K562 (cell line): ENCODE results near the gene INTS1. TPM values are rescaled to one million over a fixed set of nuclear protein-coding genes. Genes with fewer than 3 reads are reported as not detected.

Experiments used
- ATAC-seq: fragments of 200-7000 bp; cut with Tn5 transposase; 3 replicates; pipeline ENCODE4 v1.9.1; 2020; ENCODE audit warnings: moderate library complexity
- BruUV-seq: library from RNA; stranded (reverse); fragments of 400-500 nt; replicated peaks from 2 replicates; lab custom pipeline; 2021; lab: Mats Ljungman, UMichigan
- CTCF ChIA-PET: fragments of 300-600 bp; formaldehyde crosslinking; extraction: SDS; loops from one replicate; lab custom pipeline; 2021; ENCODE audit warnings: low intra/inter-chr PET ratio; lab: Yijun Ruan, JAX
- POLR2A ChIA-PET: fragments of 300-600, 350-650 bp; sonication (Branson Sonifier 250); formaldehyde crosslinking; extraction: SDS; loops from one replicate; lab custom pipeline; 2021; ENCODE audit warnings: antibody characterized with exemption, inconsistent platforms; lab: Yijun Ruan, JAX
- DNase-seq, 4 experiments: peaks; one replicate each; pipeline versions ENCODE4 v3.0.0 to v3.0.0-alpha.2; 2011 to 2018; ENCODE audit warnings: low spot score in 3 of 4, mixed read lengths in 3 of 4; ENCODE audit errors: extremely low read depth in 1 of 4
- FAIRE-seq: peaks from 2 replicates; lab custom pipeline; 2011; peaks lifted over from hg19 to GRCh38; lab: Jason Lieb, UNC
- H2AFZ ChIP-seq: 2 replicates; pipeline ENCODE4 v1.6.0; 2011; ENCODE audit warnings: low read depth, low read length, control low read depth, inconsistent platforms
- H3K27ac ChIP-seq: fragments of 200-600 bp; 3 replicates; pipeline ENCODE4 v1.8.0; 2011; ENCODE audit warnings: low read depth, mild to moderate bottlenecking, control low read depth, inconsistent platforms, low read length, moderate library complexity, mixed read lengths; ENCODE audit errors: extremely low read depth
- H3K27me3 ChIP-seq, 2 experiments: fragments of 300-600 bp in 1 of 2; 2 replicates in 1 of 2; 3 replicates in 1 of 2; pipeline versions ENCODE4 v1.6.0 to v1.8.0; 2011; ENCODE audit warnings: inconsistent platforms in 2 of 2, low read length in 2 of 2, mild to moderate bottlenecking in 1 of 2, mixed read lengths in 1 of 2, moderate library complexity in 1 of 2; ENCODE audit not compliant: control insufficient read depth in 2 of 2, insufficient read depth in 2 of 2
- H3K36me3 ChIP-seq: fragments of 300-600 bp; 3 replicates; pipeline ENCODE4 v1.8.0; 2011; ENCODE audit warnings: mild to moderate bottlenecking, low read length, inconsistent platforms; ENCODE audit not compliant: control insufficient read depth, insufficient read depth
- H3K4me1 ChIP-seq, 2 experiments: fragments of 200-600 bp in 1 of 2; replicated peaks in 1 of 2; 2 replicates in 1 of 2; 3 replicates in 1 of 2; pipeline versions ENCODE4 v1.5.1 to v1.8.0; 2011; ENCODE audit warnings: inconsistent platforms in 2 of 2, low read length in 2 of 2, mild to moderate bottlenecking in 1 of 2, mixed read lengths in 1 of 2, moderate library complexity in 1 of 2; ENCODE audit not compliant: control insufficient read depth in 2 of 2, insufficient read depth in 2 of 2
- H3K4me2 ChIP-seq: 2 replicates; pipeline ENCODE4 v1.6.1; 2011; ENCODE audit warnings: low read length, control low read depth, inconsistent platforms, mixed read lengths; ENCODE audit not compliant: insufficient read depth
- H3K4me3 ChIP-seq: fragments of 200-600 bp; sonication (generic), shearing (Covaris generic); 2 replicates; pipeline ENCODE4 v1.5.1; 2016; ENCODE audit warnings: control low read depth, inconsistent platforms
- H3K79me2 ChIP-seq: fragments of 200-600 bp; 3 replicates; pipeline ENCODE4 v1.8.0; 2011; ENCODE audit warnings: low read length, inconsistent platforms; ENCODE audit not compliant: control insufficient read depth, insufficient read depth
- H3K9ac ChIP-seq, 2 experiments: 2 replicates each; pipeline versions ENCODE4 v1.6.0 to v1.6.1; 2011; ENCODE audit warnings: low read depth in 2 of 2, low read length in 2 of 2, control low read depth in 1 of 2, inconsistent platforms in 1 of 2, mild to moderate bottlenecking in 1 of 2, mixed read lengths in 1 of 2; ENCODE audit not compliant: insufficient read depth in 1 of 2
- H3K9me1 ChIP-seq: one replicate; pipeline ENCODE4 v1.6.0; 2011; ENCODE audit warnings: inconsistent platforms, mild to moderate bottlenecking, low read length, moderate library complexity; ENCODE audit not compliant: control insufficient read depth, insufficient read depth
- H3K9me3 ChIP-seq: replicated peaks from 2 replicates; pipeline ENCODE4 v1.5.1; 2011; ENCODE audit warnings: low read depth, low read length, inconsistent platforms; ENCODE audit not compliant: control insufficient read depth, insufficient read depth
- H4K20me1 ChIP-seq: replicated peaks from 2 replicates; pipeline ENCODE4 v1.6.1; 2011; ENCODE audit warnings: low read length, inconsistent platforms, mixed read lengths; ENCODE audit not compliant: control insufficient read depth, insufficient read depth
- CBX1 ChIP-seq: sonication (generic); IDR thresholded peaks from 2 replicates; pipeline ENCODE4 v1.6.1; 2016; ENCODE audit warnings: antibody characterized with exemption, low read depth, mild to moderate bottlenecking
- HMGN3 ChIP-seq: IDR thresholded peaks from 2 replicates; pipeline ENCODE4 v1.6.1; 2011; ENCODE audit warnings: borderline replicate concordance, low read depth, mild to moderate bottlenecking, mixed read lengths, low read length; ENCODE audit not compliant: insufficient read length; ENCODE audit errors: extremely low read depth
- NELFE ChIP-seq: IDR thresholded peaks from 2 replicates; pipeline ENCODE4 v1.6.1; 2011; ENCODE audit warnings: mild to moderate bottlenecking; ENCODE audit not compliant: insufficient read depth, insufficient read length
- PCBP1 ChIP-seq: fragments of 200-400 bp; formaldehyde crosslinking; IDR thresholded peaks from 2 replicates; pipeline ENCODE4 v1.6.1; 2018; ENCODE audit warnings: mild to moderate bottlenecking, low read depth, low read length; ENCODE audit not compliant: poor library complexity, severe bottlenecking
- PHF20 ChIP-seq: fragments of 450-650 bp; IDR thresholded peaks from 2 replicates; pipeline ENCODE4 v1.6.1; 2018; ENCODE audit not compliant: partially characterized antibody
- PHF8 ChIP-seq: fragments of 200-600 bp; sonication (generic); IDR thresholded peaks from 2 replicates; pipeline ENCODE4 v1.6.1; 2012; ENCODE audit warnings: mixed run types, mild to moderate bottlenecking, inconsistent platforms, low read length, moderate library complexity, borderline replicate concordance
- POLR2G ChIP-seq: fragments of 200-400 bp; formaldehyde crosslinking; IDR thresholded peaks from 2 replicates; pipeline ENCODE4 v1.6.1; 2017; ENCODE audit warnings: low read depth, mild to moderate bottlenecking, antibody characterized with exemption, low read length, moderate library complexity
- RBFOX2 ChIP-seq: fragments of 200-400 bp; formaldehyde crosslinking; IDR thresholded peaks from 2 replicates; pipeline ENCODE4 v1.6.1; 2017; ENCODE audit warnings: low read depth, mild to moderate bottlenecking, low read length, moderate library complexity
- SUPT5H ChIP-seq: fragments of 450-650 bp; IDR thresholded peaks from 2 replicates; pipeline ENCODE4 v1.6.1; 2016
- TBL1XR1 ChIP-seq, 2 experiments: IDR thresholded peaks; 2 replicates each; pipeline ENCODE4 v1.6.1; 2012; ENCODE audit warnings: improper control_type of control experiment in 2 of 2, low read length in 2 of 2, mild to moderate bottlenecking in 1 of 2
- TBP ChIP-seq: optimal IDR thresholded peaks from 2 replicates; pipeline ENCODE3; 2011; ENCODE audit warnings: low read depth, low read length, improper control_type of control experiment
- VEZF1 ChIP-seq: fragments of 200-800 bp; sonication (Bioruptor generic); IDR thresholded peaks from 2 replicates; pipeline ENCODE4 v1.6.1; 2017; ENCODE audit warnings: missing genetic modification characterization, missing compliant biosample characterization
- ZBTB7A ChIP-seq: IDR thresholded peaks from 2 replicates; pipeline ENCODE4 v1.6.1; 2011; ENCODE audit warnings: low read depth, mild to moderate bottlenecking, low read length, moderate library complexity, borderline replicate concordance; ENCODE audit not compliant: control insufficient read depth
- ZC3H8 ChIP-seq: fragments of 450-650 bp; IDR thresholded peaks from 2 replicates; pipeline ENCODE4 v1.6.1; 2017
- ZFX ChIP-seq: sonication (generic); formaldehyde crosslinking; IDR thresholded peaks from 2 replicates; pipeline ENCODE4 v1.8.0; 2022; ENCODE audit warnings: mild to moderate bottlenecking, missing genetic modification reagents, moderate library complexity
- ZNF785 ChIP-seq: fragments of 250-450 bp; sonication (Bioruptor Pico); IDR thresholded peaks from 2 replicates; pipeline ENCODE4 v1.4.0; 2020; ENCODE audit warnings: mild to moderate bottlenecking
- WGBS: fragments of 100-300 bp; shearing (Covaris generic); methylation state at CpG from one replicate; pipeline ENCODE4 v1.1.6; 2016; ENCODE audit warnings: low coverage, mixed read lengths; ENCODE audit not compliant: insufficient coverage; ENCODE audit errors: missing lambda C conversion rate; 5-methylcytosine and 5-hydroxymethylcytosine counted together
- in situ Hi-C: fragments of 300-500 bp; cut with MboI; formaldehyde crosslinking; loops from 4 replicates; pipeline ENCODE4 v1.15.0; 2018; ENCODE audit warnings: inconsistent platforms, mixed read lengths
- intact Hi-C: fragments of 100-400 bp; cut with micrococcal nuclease; formaldehyde crosslinking; loops from 2 replicates; pipeline ENCODE4 v1.14.2; 2022
- polyA plus RNA-seq, 8 experiments: library from polyadenylated mRNA; depleted of rRNA in 4 of 8; stranded (reverse) in 5 of 8; unstranded in 3 of 8; fragments of >200 nt; fragmentation: Nextera tagmentation in 2 of 8; fragmentation: Illumina TruSeq in 1 of 8; extraction: Ambion mirVana in 2 of 8; extraction: Trizol in 1 of 8; gene quantifications; 2 replicates each; pipeline versions ENCODE4 v1.2.1 to v1.2.3, GENCODE V29; 2011 to 2014; ENCODE audit warnings: inconsistent platforms in 1 of 8, missing spikeins in 1 of 8
- total RNA-seq, 7 experiments: library from RNA; depleted of rRNA in 6 of 7; stranded (reverse); fragments of >200 nt in 6 of 7; fragmentation: Illumina TruSeq in 2 of 7; extraction: Trizol in 2 of 7; gene quantifications; 2 replicates each; pipeline versions ENCODE4 v1.2.1 to v1.2.3, GENCODE V29; 2011 to 2021; ENCODE audit warnings: low replicate concordance in 1 of 7

INTS1 gene
- total and polyA plus RNA-seq, 9 of the 15 experiments (the other 6 are each of a cell fraction or from before 2014, with no cell fraction given) = 0.34 to 119 (median 18.5) TPM

GRCh38 chr7:1428941-1429501, 75.2 kb downstream of the INTS1 start:
- no peak for TF ChIP-seq TBL1XR1 (IDR thresholded peaks at IDR 0.05; ENCODE audit: low read length in 2 of 2)
- TF ChIP-seq ZC3H8 = no peak
- TF ChIP-seq NELFE = no peak
- peak; percentile 41; the same call in 1 of the 2 replicates for TF ChIP-seq SUPT5H
- TF ChIP-seq TBP = peak; percentile 23
- no peak for TF ChIP-seq ZNF785 (CRISPR knock-in tag)
- TF ChIP-seq PCBP1 = peak; percentile 6
- TF ChIP-seq POLR2G = peak; percentile 67; the same call in 1 of the 2 replicates
- TF ChIP-seq PHF20 = peak; percentile 37
- TF ChIP-seq ZBTB7A = peak; percentile 67
- TF ChIP-seq ZFX (CRISPR knock-in tag) = peak; percentile 56
- 0 out of 2 replicates have a peak, but pooled peaks have one; percentile 18 for TF ChIP-seq VEZF1
- peak; percentile 13; the same call in 1 of the 2 replicates for TF ChIP-seq PHF8
- peak; percentile 51; the same call in 1 of the 2 replicates for TF ChIP-seq RBFOX2
- TF ChIP-seq CBX1 = no peak
- peak; percentile 45 for TF ChIP-seq HMGN3
- TF ChIP-seq, all 486 proteins: peak for 11
- 0 out of 3 replicates have a peak overlapping the region, but pooled peaks have one; percentile 28 for H3K27ac ChIP-seq
- ChIA-PET POLR2A (interaction anchor here (0.7 to 1.1 kb wide), 3 partner anchors 13 to 321 kb away, joined by 3 to 4 read pairs (median 4); no protein-coding TSS in a partner anchor), CTCF (no interaction called here)
- peaks cover 12% of the 10 kb centered on the region; the same call in 1 of the 2 replicates for H4K20me1 ChIP-seq
- ATAC-seq (peak; percentile 52), DNase-seq (peak; percentile 41 to 64 (median 54)), FAIRE-seq (no peak)
- H3K9ac ChIP-seq = peak overlapping the region; percentile 7 to 88; a peak in 3 of 4 replicates
- in situ Hi-C loops = no loop called here
- peaks cover 3% of the 10 kb centered on the region for H3K9me1 ChIP-seq
- intact Hi-C loops = no loop called here
- H3K4me3 ChIP-seq = no peak overlapping the region
- H3K36me3 ChIP-seq = peaks cover 2% of the 10 kb centered on the region; the same call in 1 of the 3 replicates
- no peak overlapping the region for H3K4me2 ChIP-seq
- no peaks in the 10 kb centered on the region for H3K9me3 ChIP-seq
- BruUV-seq = no TSS peak
- peaks cover 6 to 58% of the 10 kb centered on the region in 2 experiments; a peak in 3 of 5 replicates for H3K4me1 ChIP-seq
- H2AFZ ChIP-seq = peak overlapping the region; percentile 65
- WGBS = 40% methylated on average over 18 of the region's 20 CpGs
- H3K79me2 ChIP-seq = no peaks in the 10 kb centered on the region
- H3K27me3 ChIP-seq = no peaks in the 10 kb centered on the region
